MG63 (cell line): ENCODE results near the gene FLNB. TPM values are rescaled to one million over a fixed set of nuclear protein-coding genes. Genes with fewer than 3 reads are reported as not detected.

Experiments used
- DNase-seq: peaks from one replicate; pipeline ENCODE4 v3.0.0-alpha.2; 2020
- H3K27me3 ChIP-seq: fragments of 250-450 bp; sonication (Bioruptor Pico); 2 replicates; pipeline ENCODE4 v1.5.1; 2020; ENCODE audit warnings: mild to moderate bottlenecking, moderate library complexity
- H3K36me3 ChIP-seq: fragments of 250-450 bp; sonication (Bioruptor Pico); 2 replicates; pipeline ENCODE4 v1.5.1; 2020; ENCODE audit warnings: mild to moderate bottlenecking, moderate library complexity
- H3K4me3 ChIP-seq: fragments of 250-450 bp; sonication (Bioruptor Pico); 2 replicates; pipeline ENCODE4 v1.5.1; 2020; ENCODE audit warnings: mild to moderate bottlenecking, moderate library complexity
- H3K9me3 ChIP-seq: fragments of 250-450 bp; sonication (Bioruptor Pico); 2 replicates; pipeline ENCODE4 v1.5.1; 2020; ENCODE audit warnings: mild to moderate bottlenecking, moderate library complexity
- total RNA-seq: library from RNA; depleted of rRNA; stranded (reverse); fragments of >200 nt; shearing (Covaris generic); gene quantifications from 2 replicates; pipeline ENCODE4 v1.2.3, GENCODE V29; 2014; ENCODE audit warnings: low replicate concordance

The FLNB gene
- total RNA-seq, 1 experiment from 2014 or later, result 128 TPM

- Histone ChIP-seq H3K27me3 (no peaks in the 10 kb centered on the region), H3K36me3 (peaks cover 36% of the 10 kb centered on the region), H3K9me3 (no peaks in the 10 kb centered on the region), H3K4me3 (no peak overlapping the region)
- DNase-seq, result no peak
These were observed 86.4 kb downstream of the FLNB start for GRCh38 chr3:58094657-58095056.

GRCh38 chr3:58095603-58096138, 87.4 kb downstream of the FLNB start:
- Histone ChIP-seq H3K36me3 (peaks cover 41% of the 10 kb centered on the region), H3K9me3 (no peaks in the 10 kb centered on the region), H3K4me3 (no peak overlapping the region), H3K27me3 (no peaks in the 10 kb centered on the region)
- DNase-seq, result no peak

- H3K36me3 ChIP-seq, result peaks cover 55% of the 10 kb centered on the region
- no peak for DNase-seq
- H3K4me3 ChIP-seq, result no peak overlapping the region
These were observed 90.3 kb downstream of the FLNB start for GRCh38 chr3:58098531-58098930.

GRCh38 chr3:58099865-58100264, 91.6 kb downstream of the FLNB start:
- peaks cover 62% of the 10 kb centered on the region for H3K36me3 ChIP-seq
- H3K27me3 ChIP-seq, result no peaks in the 10 kb centered on the region

More at GRCh38 chr3:58098531-58098930, 90.3 kb downstream of the FLNB start:
- Histone ChIP-seq H3K27me3 (no peaks in the 10 kb centered on the region), H3K9me3 (no peaks in the 10 kb centered on the region)

GRCh38 chr3:58101499-58102389, 93.5 kb downstream of the FLNB start:
- peaks cover 69% of the 10 kb centered on the region for H3K36me3 ChIP-seq
- H3K27me3 ChIP-seq, result no peaks in the 10 kb centered on the region
- no peak for DNase-seq
- no peak overlapping the region for H3K4me3 ChIP-seq
- no peaks in the 10 kb centered on the region for H3K9me3 ChIP-seq

More at GRCh38 chr3:58099865-58100264, 91.6 kb downstream of the FLNB start:
- Histone ChIP-seq H3K9me3 (no peaks in the 10 kb centered on the region), H3K4me3 (no peak overlapping the region)
- DNase-seq, result no peak

GRCh38 chr3:58102390-58102750, 94.1 kb downstream of the FLNB start:
- no peaks in the 10 kb centered on the region for H3K9me3 ChIP-seq
- H3K36me3 ChIP-seq, result peaks cover 69% of the 10 kb centered on the region
- no peaks in the 10 kb centered on the region for H3K27me3 ChIP-seq
- H3K4me3 ChIP-seq, result no peak overlapping the region
- no peak for DNase-seq

GRCh38 chr3:58102976-58103451, 94.8 kb downstream of the FLNB start:
- Histone ChIP-seq H3K27me3 (no peaks in the 10 kb centered on the region), H3K4me3 (no peak overlapping the region), H3K9me3 (no peaks in the 10 kb centered on the region), H3K36me3 (peaks cover 64% of the 10 kb centered on the region)
- DNase-seq, result no peak

- H3K36me3 ChIP-seq, result peaks cover 69% of the 10 kb centered on the region
These were observed 95.9 kb downstream of the FLNB start for GRCh38 chr3:58104151-58104550.

GRCh38 chr3:58104712-58105111, 96.5 kb downstream of the FLNB start:
- no peak overlapping the region for H3K4me3 ChIP-seq
- DNase-seq, result no peak
- no peaks in the 10 kb centered on the region for H3K27me3 ChIP-seq
- no peaks in the 10 kb centered on the region for H3K9me3 ChIP-seq
- H3K36me3 ChIP-seq, result peaks cover 71% of the 10 kb centered on the region

More at GRCh38 chr3:58104151-58104550, 95.9 kb downstream of the FLNB start:
- Histone ChIP-seq H3K4me3 (no peak overlapping the region), H3K9me3 (no peaks in the 10 kb centered on the region), H3K27me3 (no peaks in the 10 kb centered on the region)
- DNase-seq, result no peak

GRCh38 chr3:58105196-58105595, 97.0 kb downstream of the FLNB start:
- H3K27me3 ChIP-seq, result no peaks in the 10 kb centered on the region
- no peak for DNase-seq
- peaks cover 70% of the 10 kb centered on the region for H3K36me3 ChIP-seq
- no peak overlapping the region for H3K4me3 ChIP-seq
- H3K9me3 ChIP-seq, result no peaks in the 10 kb centered on the region

- DNase-seq, result no peak
- Histone ChIP-seq H3K27me3 (no peaks in the 10 kb centered on the region), H3K9me3 (no peaks in the 10 kb centered on the region), H3K36me3 (peaks cover 71% of the 10 kb centered on the region), H3K4me3 (no peak overlapping the region)
These were observed 97.8 kb downstream of the FLNB start for GRCh38 chr3:58106061-58106460.

GRCh38 chr3:58106640-58107039, 98.4 kb downstream of the FLNB start:
- H3K36me3 ChIP-seq, result peaks cover 73% of the 10 kb centered on the region
- no peaks in the 10 kb centered on the region for H3K9me3 ChIP-seq
- H3K27me3 ChIP-seq, result no peaks in the 10 kb centered on the region
- no peak overlapping the region for H3K4me3 ChIP-seq
- no peak for DNase-seq

GRCh38 chr3:58107597-58107996, 99.4 kb downstream of the FLNB start:
- H3K27me3 ChIP-seq, result no peaks in the 10 kb centered on the region
- DNase-seq, result no peak
- no peak overlapping the region for H3K4me3 ChIP-seq
- H3K36me3 ChIP-seq, result peaks cover 73% of the 10 kb centered on the region
- H3K9me3 ChIP-seq, result no peaks in the 10 kb centered on the region

GRCh38 chr3:58109752-58110151, 101.5 kb downstream of the FLNB start:
- H3K9me3 ChIP-seq, result no peaks in the 10 kb centered on the region

GRCh38 chr3:58111513-58112184, 103.4 kb downstream of the FLNB start:
- peaks cover 56% of the 10 kb centered on the region for H3K36me3 ChIP-seq
- H3K9me3 ChIP-seq, result no peaks in the 10 kb centered on the region
- no peak for DNase-seq
- H3K4me3 ChIP-seq, result no peak overlapping the region
- H3K27me3 ChIP-seq, result no peaks in the 10 kb centered on the region

More at GRCh38 chr3:58109752-58110151, 101.5 kb downstream of the FLNB start:
- no peak overlapping the region for H3K4me3 ChIP-seq
- DNase-seq, result no peak
- no peaks in the 10 kb centered on the region for H3K27me3 ChIP-seq
- peaks cover 71% of the 10 kb centered on the region for H3K36me3 ChIP-seq

GRCh38 chr3:58112185-58112535, 103.9 kb downstream of the FLNB start:
- no peak for DNase-seq
- Histone ChIP-seq H3K36me3 (peaks cover 54% of the 10 kb centered on the region), H3K9me3 (no peaks in the 10 kb centered on the region), H3K4me3 (no peak overlapping the region), H3K27me3 (no peaks in the 10 kb centered on the region)

GRCh38 chr3:58115175-58115574, 107.0 kb downstream of the FLNB start:
- H3K27me3 ChIP-seq, result no peaks in the 10 kb centered on the region
- H3K4me3 ChIP-seq, result no peak overlapping the region
- no peaks in the 10 kb centered on the region for H3K9me3 ChIP-seq
- peaks cover 56% of the 10 kb centered on the region for H3K36me3 ChIP-seq
- DNase-seq, result no peak
